ENCODE measurements around the gene AHCYL2. TPM values are rescaled to one million over a fixed set of nuclear protein-coding genes. Genes with fewer than 3 reads are reported as not detected.
"Not testable (repeated sequence)": the region's sequence is repeated elsewhere in the genome, so short reads cannot be mapped to it uniquely, and the experiment has no call there.

Gene AHCYL2
- total and polyA plus RNA-seq, 8 donors: 5.1 to 16.8 (median 13.3) TPM

DNA sequence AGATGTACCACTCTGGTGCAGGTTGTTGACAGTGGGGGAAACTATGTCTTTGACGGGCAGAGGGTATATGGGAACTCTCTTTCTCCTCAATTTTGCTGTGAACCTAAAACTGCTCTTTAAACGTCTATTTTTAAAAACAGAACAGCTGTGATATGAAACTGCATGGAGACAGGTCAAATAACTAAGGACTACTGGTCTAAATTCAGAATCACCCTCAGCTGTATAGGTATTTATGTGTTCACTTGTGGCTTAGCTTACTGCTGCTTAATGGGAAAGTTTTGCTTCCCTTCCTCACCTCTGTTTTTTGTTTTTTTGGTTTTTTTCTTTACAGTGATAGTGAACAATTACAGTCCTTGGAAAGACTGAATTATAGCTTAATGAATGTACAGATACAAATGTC is 122.5 kb downstream of the AHCYL2 start:
- DNase-seq: no peak
- no peak for ATAC-seq
- no peak for FAIRE-seq
- no peaks in the 10 kb centered on the region for H3K27me3 ChIP-seq
- no peaks in the 10 kb centered on the region for H3K36me3 ChIP-seq
- H3K9me3 ChIP-seq: no peaks in the 10 kb centered on the region
- H3K4me3 ChIP-seq: no peak overlapping the region
- intact Hi-C loops (cut with DNase I): no loop called here
- TF ChIP-seq, protein P1, sequence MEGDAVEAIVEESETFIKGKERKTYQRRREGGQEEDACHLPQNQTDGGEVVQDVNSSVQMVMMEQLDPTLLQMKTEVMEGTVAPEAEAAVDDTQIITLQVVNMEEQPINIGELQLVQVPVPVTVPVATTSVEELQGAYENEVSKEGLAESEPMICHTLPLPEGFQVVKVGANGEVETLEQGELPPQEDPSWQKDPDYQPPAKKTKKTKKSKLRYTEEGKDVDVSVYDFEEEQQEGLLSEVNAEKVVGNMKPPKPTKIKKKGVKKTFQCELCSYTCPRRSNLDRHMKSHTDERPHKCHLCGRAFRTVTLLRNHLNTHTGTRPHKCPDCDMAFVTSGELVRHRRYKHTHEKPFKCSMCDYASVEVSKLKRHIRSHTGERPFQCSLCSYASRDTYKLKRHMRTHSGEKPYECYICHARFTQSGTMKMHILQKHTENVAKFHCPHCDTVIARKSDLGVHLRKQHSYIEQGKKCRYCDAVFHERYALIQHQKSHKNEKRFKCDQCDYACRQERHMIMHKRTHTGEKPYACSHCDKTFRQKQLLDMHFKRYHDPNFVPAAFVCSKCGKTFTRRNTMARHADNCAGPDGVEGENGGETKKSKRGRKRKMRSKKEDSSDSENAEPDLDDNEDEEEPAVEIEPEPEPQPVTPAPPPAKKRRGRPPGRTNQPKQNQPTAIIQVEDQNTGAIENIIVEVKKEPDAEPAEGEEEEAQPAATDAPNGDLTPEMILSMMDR (IDR thresholded peaks at IDR 0.05): no peak
- H3K27ac ChIP-seq: no peak overlapping the region
- H3K4me1 ChIP-seq: no peaks in the 10 kb centered on the region
- WGBS, 2 donors: 67 to 75% methylated on average over 2 of the region's 2 CpGs

DNA sequence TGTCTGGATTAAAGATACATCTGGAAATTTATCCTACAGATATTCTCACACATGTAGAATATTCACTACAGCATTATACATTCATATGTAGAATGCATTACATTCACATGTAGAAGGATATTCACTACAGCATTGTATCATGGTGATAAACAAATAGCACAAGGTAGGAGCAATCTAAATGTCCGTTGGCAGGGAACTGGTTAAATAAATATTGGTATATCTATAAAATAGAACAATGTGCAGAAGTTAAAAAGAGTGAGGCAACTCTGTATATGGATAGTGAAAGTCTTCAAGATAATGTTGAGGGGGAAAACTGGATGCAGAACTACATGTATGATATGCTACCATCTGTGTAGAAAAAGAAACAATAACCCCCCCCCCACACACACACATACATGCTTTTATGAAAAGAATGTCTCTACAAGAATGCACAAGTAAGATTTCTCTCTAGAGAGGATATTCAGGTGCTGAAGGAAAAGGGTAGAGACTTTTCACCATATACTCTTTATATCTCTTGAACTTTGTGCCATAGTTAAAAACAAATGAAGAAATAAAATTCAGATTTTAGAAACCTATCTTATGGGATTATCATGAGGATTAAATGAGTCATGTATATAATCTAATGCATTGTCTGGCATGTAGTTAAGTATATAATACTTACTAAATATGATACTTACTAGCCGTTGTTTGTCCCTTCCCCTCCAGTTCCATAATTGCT is 123.4 kb downstream of the AHCYL2 start:
- TF ChIP-seq, protein P1 (IDR thresholded peaks at IDR 0.05): no peak
- Histone ChIP-seq H3K36me3 (no peaks in the 10 kb centered on the region), H3K27ac (no peak overlapping the region), H3K4me1 (no peaks in the 10 kb centered on the region), H3K9me3 (no peaks in the 10 kb centered on the region), H3K27me3 (no peaks in the 10 kb centered on the region), H3K4me3 (no peak overlapping the region)
- FAIRE-seq (no peak), DNase-seq (no peak), ATAC-seq (no peak)
- 73 to 81% methylated on average over 2 of the region's 2 CpGs for WGBS, 2 donors
- intact Hi-C loops (cut with DNase I): no loop called here

DNA sequence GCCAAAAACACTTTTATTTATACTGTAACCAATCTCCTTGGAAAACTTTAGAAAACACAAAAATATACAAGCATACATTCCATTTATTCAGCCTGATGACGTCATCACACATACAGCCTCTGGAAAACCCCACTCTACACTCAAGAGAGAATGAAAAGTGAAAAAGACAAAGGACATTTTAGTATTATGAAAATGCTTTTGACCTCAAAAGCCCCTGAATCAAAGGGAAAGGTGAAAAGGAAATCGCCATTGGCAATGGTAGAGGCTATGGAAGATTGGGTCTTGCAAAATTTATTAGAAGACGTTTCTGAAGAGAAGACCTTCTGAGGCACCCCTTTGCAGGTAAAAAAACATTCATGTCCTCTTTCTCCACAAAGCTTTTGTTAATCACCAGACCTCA is 126.5 kb downstream of the AHCYL2 start:
- H3K4me1 ChIP-seq: no peaks in the 10 kb centered on the region
- WGBS, 2 donors: 84 to 89% methylated on average over 3 of the region's 3 CpGs
- FAIRE-seq (no peak), ATAC-seq (no peak), DNase-seq (no peak)
- H3K4me3 ChIP-seq: no peak overlapping the region
- TF ChIP-seq, protein P1 (IDR thresholded peaks at IDR 0.05): no peak
- H3K9me3 ChIP-seq: no peaks in the 10 kb centered on the region
- H3K27ac ChIP-seq: no peak overlapping the region
- H3K27me3 ChIP-seq: no peaks in the 10 kb centered on the region
- intact Hi-C loops (cut with DNase I): no loop called here
- H3K36me3 ChIP-seq: no peaks in the 10 kb centered on the region

DNA sequence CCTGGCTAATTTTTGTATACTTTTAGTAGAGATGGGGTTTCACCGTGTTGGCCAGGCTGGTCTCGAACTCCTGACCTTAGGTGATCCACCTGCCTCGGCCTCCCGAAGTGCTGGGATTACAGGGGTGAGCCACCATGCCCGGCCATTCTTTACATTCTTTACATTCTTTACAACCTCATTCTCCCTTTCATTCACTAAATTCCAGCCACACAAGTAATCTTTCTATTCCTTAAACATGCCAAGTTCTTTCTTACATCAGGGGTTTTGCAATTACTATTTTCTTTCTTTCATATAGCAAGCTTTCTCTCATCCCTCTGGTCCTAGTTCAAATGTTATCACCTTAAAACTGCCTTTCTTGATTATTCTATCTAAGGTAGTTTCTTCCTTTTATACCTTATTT is 128.3 kb downstream of the AHCYL2 start:
- DNase-seq; H3K4me1 ChIP-seq; ATAC-seq; H3K9me3 ChIP-seq; H3K27ac ChIP-seq; FAIRE-seq; H3K36me3 ChIP-seq; intact Hi-C loops (cut with DNase I); H3K4me3 ChIP-seq; H3K27me3 ChIP-seq: not testable (repeated sequence)
- WGBS, 2 donors: 90 to 97% methylated on average over 5 of the region's 5 CpGs

DNA sequence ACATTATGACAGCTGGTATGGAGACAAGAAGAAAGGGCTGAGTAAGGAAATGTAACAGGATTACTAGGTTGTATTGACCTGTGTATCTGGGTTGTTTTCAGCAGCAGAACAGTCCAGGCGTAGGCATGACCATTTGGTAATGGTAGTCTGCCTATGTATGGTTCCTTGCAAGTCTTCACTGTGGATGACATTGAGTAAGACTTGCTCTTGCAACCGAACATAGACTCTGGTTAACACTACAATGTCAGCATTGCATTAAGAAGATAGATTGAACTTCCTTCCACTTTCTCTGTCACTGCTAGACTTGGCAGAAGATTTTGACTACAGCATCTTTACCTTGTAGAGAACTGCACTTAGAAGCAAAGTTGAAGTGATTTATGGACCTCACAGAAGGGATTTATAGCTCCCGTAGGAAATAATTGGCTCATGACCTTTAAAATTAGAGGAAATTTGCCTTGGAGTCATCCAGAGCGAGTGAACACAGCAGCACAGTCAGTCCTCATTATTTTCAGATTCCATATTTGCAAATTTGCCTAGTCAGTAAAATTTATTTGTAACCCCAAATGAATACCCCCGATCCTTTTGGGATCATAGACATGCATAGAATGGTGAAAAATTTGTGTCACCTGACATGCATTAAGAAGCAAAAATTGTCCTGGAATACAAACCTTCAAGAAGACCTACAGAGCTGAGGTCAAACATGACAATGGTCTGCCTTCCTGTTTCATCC is 129.8 kb downstream of the AHCYL2 start:
- FAIRE-seq: no peak
- intact Hi-C loops (cut with DNase I): no loop called here
- 90 to 91% methylated on average over 5 of the region's 5 CpGs for WGBS, 2 donors

More for the DNA sequence above, 129.8 kb downstream of the AHCYL2 start:
- H3K9me3 ChIP-seq: no peaks in the 10 kb centered on the region
- H3K27ac ChIP-seq: no peak overlapping the region
- no peak overlapping the region for H3K4me3 ChIP-seq
- H3K27me3 ChIP-seq: no peaks in the 10 kb centered on the region
- no peak for ATAC-seq
- DNase-seq: no peak
- peaks cover 0 to 7% (median 0%) of the 10 kb centered on the region in 3 donors for H3K4me1 ChIP-seq
- TF ChIP-seq, protein P1 (IDR thresholded peaks at IDR 0.05): no peak
- no peaks in the 10 kb centered on the region for H3K36me3 ChIP-seq
